ENCODE data around the gene NLRC4. TPM values are rescaled to one million over a fixed set of nuclear protein-coding genes. Genes with fewer than 3 reads are reported as not detected.

NLRC4 gene
- total RNA-seq, 1 donor from 2014 or later: not detected

- Mint-ChIP-seq H3K4me3 (ENCODE audit: unreplicated experiment) (no peak overlapping the region), H3K27me3 (ENCODE audit: low read depth) (no peaks in the 10 kb centered on the region), H3K4me1 (ENCODE audit: low read depth) (peaks cover 17% of the 10 kb centered on the region), H3K27ac (ENCODE audit: unreplicated experiment) (peak overlapping the region; percentile 25), H3K9me3 (ENCODE audit: low read depth) (peaks cover 2% of the 10 kb centered on the region), H3K36me3 (ENCODE audit: low read depth) (peaks cover 2% of the 10 kb centered on the region)
- DNase-seq (ENCODE audit: low spot score): no peak
- TF ChIP-seq CTCF (IDR thresholded peaks at IDR 0.05): no peak
These were observed 35.1 kb downstream of the NLRC4 start for GRCh38 chr2:32229635-32230034.

- no peak overlapping the region for H3K4me3 Mint-ChIP-seq (ENCODE audit: unreplicated experiment)
- no peak for TF ChIP-seq CTCF (IDR thresholded peaks at IDR 0.05)
- H3K27me3 Mint-ChIP-seq (ENCODE audit: low read depth): no peaks in the 10 kb centered on the region
- no peak overlapping the region for H3K27ac Mint-ChIP-seq (ENCODE audit: unreplicated experiment)
- H3K4me1 Mint-ChIP-seq (ENCODE audit: low read depth): peaks cover 17% of the 10 kb centered on the region
- no peaks in the 10 kb centered on the region for H3K9me3 Mint-ChIP-seq (ENCODE audit: low read depth)
- peaks cover 6% of the 10 kb centered on the region for H3K36me3 Mint-ChIP-seq (ENCODE audit: low read depth)
- DNase-seq (ENCODE audit: low spot score): no peak
These were observed 36.5 kb downstream of the NLRC4 start for GRCh38 chr2:32228181-32228580.

DNA sequence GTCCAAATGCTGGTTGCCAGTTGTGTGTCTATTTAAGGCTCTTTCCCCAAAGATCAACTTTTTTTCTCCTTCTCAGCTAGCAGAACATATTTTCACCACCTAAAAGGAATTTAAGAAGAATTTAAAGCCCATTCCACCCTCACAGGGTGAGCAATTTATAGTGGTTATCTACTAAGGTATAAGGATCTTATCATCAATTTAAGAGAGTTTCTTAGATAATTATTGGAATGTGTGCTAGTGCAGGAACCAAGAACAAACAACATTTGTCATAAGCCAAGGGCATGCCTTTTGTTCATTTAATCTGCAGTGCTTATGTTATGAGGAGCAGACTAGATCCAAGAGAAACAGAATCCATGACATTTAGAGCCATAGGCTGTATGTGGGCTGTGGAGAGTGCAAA lies 37.2 kb downstream of the NLRC4 start:
- H3K36me3 Mint-ChIP-seq (ENCODE audit: low read depth): peaks cover 10% of the 10 kb centered on the region
- no peak overlapping the region for H3K27ac Mint-ChIP-seq (ENCODE audit: unreplicated experiment)
- peaks cover 17% of the 10 kb centered on the region for H3K4me1 Mint-ChIP-seq (ENCODE audit: low read depth)
- no peak overlapping the region for H3K4me3 Mint-ChIP-seq (ENCODE audit: unreplicated experiment)
- TF ChIP-seq CTCF (IDR thresholded peaks at IDR 0.05): no peak
- no peak for DNase-seq (ENCODE audit: low spot score)
- H3K27me3 Mint-ChIP-seq (ENCODE audit: low read depth): no peaks in the 10 kb centered on the region
- H3K9me3 Mint-ChIP-seq (ENCODE audit: low read depth): no peaks in the 10 kb centered on the region

DNA sequence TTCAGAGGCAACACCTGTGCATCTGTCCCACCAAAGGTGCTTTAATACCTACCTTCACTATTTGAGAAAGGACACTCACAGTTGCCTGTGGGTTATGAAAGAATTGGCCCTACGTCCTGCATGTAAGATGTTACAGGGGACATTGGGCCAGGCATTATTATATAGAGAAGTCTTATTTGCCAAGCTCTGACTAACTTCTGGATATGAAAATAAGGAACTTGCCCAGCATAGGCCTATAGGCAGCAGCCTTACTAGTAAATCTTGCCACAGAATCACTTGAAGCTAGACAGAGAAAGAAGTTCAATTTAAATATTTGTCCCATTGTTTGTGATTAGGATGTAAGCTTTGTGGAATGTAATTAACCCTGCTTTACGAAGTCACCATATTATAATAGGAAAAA lies 41.7 kb downstream of the NLRC4 start:
- Mint-ChIP-seq H3K4me3 (ENCODE audit: unreplicated experiment) (no peak overlapping the region), H3K27me3 (ENCODE audit: low read depth) (no peaks in the 10 kb centered on the region), H3K9me3 (ENCODE audit: low read depth) (no peaks in the 10 kb centered on the region), H3K36me3 (ENCODE audit: low read depth) (peaks cover 25% of the 10 kb centered on the region), H3K27ac (ENCODE audit: unreplicated experiment) (no peak overlapping the region), H3K4me1 (ENCODE audit: low read depth) (peaks cover 8% of the 10 kb centered on the region)
- no peak for DNase-seq (ENCODE audit: low spot score)
- TF ChIP-seq CTCF (IDR thresholded peaks at IDR 0.05): no peak

DNA sequence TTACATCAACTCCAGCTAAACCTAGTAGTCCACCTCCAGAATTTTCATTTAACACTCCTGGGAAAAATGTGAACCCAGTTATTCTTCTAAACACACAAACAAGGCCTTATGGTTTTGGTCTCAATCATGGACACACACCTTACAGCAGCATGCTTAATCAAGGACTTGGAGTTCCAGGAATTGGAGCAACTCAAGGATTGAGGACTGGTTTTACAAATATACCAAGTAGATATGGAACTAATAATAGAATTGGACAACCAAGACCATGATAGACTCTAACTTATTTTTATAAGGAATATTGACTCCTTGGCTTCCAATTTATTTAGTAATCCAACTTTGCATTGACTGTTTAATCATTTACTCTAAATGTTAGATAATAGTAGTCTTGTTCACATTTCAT lies 44.2 kb downstream of the NLRC4 start:
- DNase-seq (ENCODE audit: low spot score): no peak
- H3K9me3 Mint-ChIP-seq (ENCODE audit: low read depth): no peaks in the 10 kb centered on the region
- H3K27me3 Mint-ChIP-seq (ENCODE audit: low read depth): no peaks in the 10 kb centered on the region
- no peak overlapping the region for H3K4me3 Mint-ChIP-seq (ENCODE audit: unreplicated experiment)
- H3K4me1 Mint-ChIP-seq (ENCODE audit: low read depth): no peaks in the 10 kb centered on the region
- TF ChIP-seq CTCF (IDR thresholded peaks at IDR 0.05): no peak
- peaks cover 23% of the 10 kb centered on the region for H3K36me3 Mint-ChIP-seq (ENCODE audit: low read depth)
- H3K27ac Mint-ChIP-seq (ENCODE audit: unreplicated experiment): no peak overlapping the region
